Stromal cell of bone marrow (primary cell): ENCODE results near the gene CEP44.
"Not testable (repeated sequence)": the region's sequence is repeated elsewhere in the genome, so short reads cannot be mapped to it uniquely, and the experiment has no call there.

Experiments
- DNase-seq: peaks from one replicate; pipeline ENCODE4 v3.0.0-alpha.2; 2012; ENCODE audit warnings: low read depth

The CEP44 gene

DNA sequence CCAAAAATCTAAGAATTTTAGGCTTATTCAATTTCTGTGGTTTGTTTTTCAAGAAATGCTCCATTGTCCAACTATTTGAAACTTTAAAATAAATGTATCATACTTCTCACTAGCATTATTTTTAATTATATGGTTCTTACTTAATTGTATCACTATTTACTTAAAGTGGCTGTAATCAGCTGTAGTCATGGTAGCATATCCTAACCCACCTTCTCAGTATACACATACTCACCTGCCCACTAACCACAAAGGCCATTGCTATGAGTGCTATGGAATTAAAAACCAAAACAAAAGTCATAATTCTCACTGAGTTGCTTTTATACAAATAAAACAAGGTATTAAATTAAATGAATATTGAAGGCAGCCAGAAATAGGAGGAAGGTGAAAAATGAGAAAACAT, 5.2 kb upstream of the CEP44 start:
- no peak for DNase-seq

- no peak for DNase-seq
These were observed 4.1 kb upstream of the CEP44 start for GRCh38 chr4:174279433-174280155.

DNA sequence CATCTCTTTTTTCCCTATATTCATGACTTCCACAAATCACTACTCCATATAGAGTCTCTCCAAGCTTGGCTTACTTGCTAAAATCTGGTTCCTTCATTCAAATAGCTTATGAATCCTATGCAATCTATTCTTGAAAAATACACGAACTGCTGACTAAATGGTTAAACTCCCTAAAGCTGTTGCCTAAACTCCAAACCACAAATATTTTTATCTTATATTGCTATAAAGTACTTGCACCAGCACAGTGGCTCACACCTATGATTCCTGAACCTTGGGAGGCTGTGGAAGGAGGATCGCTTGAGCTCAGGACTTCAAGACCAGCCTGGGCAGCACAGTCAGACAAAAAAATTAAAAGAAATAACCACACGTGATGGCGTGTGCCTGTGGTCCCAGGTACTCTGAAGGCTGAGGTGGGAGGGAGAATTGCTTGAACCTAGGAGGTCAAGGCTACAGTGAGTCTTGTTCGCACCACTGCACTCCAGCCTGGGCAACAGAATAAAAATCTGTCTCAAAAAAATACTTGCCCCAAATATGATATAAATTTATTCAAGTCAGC, 2.5 kb upstream of the CEP44 start:
- DNase-seq: no peak

DNA sequence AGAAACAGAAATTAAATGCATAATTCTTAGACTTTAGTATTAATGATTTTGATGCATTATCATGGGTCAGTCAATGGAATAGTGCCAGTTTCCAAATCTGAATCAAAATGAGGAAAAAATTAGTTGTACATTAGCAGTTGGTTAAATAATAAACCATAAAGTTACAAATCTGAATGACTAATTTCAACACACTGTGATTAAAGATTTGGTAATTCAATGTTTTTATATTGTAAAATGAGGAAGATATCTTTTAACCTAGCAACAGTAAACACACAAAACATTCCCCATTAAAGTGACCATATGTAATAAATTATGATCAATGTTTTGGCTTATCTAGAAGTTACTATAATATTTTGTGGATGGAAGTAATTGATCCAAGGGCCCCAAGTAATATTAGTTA, 1.8 kb upstream of the CEP44 start:
- no peak for DNase-seq

DNA sequence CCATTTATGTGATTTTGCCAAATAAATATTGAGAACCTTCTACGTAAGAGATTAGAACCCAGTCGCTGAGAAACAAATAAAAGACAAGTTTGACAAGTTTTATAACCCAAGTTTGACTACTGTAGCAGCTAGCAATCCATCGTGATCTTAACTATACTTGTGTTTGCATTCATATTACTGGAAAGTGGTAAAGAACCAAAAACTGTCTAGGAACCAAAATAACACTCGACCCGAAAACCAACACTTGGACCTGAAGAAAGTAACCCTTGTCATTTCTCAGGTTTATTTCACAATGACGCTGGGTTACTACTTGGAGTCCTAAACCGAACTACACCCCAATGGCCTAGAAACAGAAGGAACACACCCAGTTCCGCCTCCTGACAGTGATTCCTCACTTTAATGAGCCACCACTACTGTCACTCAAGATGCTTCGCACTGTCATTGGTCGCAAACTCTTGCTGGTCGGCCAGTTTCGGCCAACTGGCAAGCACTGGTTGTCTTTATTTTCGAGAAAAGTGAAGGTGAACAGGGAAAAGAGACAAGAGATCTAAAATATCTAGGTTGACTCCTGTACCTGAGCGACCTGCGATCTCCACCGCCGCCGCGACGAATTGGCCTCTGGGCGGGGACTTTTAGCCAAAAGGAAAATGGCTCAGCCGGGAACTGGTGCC, 740 bp upstream of the CEP44 start:
- peak; percentile 95 for DNase-seq

DNA sequence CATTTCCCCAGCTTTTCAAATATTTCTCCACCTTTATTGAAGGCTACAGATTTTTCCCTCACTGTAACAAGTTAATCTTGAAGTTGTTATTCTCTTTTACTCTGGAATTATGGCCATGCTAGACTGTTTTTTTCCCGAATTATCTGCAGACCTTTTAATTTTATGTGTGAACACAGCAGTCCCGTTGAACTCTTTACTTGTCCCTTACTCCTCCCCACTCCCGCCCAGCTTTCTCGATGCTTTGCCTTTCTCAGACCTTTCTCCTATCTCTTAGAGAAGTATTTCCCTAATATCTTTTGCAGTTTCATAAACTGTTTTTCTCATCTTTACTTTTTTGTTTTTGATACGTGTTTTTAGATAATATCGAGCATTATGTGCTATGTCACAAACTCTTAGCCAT, 776 bp downstream of the CEP44 start:
- no peak for DNase-seq

GRCh38 chr4:174286870-174287269, 3.2 kb downstream of the CEP44 start:
- no peak for DNase-seq

DNA sequence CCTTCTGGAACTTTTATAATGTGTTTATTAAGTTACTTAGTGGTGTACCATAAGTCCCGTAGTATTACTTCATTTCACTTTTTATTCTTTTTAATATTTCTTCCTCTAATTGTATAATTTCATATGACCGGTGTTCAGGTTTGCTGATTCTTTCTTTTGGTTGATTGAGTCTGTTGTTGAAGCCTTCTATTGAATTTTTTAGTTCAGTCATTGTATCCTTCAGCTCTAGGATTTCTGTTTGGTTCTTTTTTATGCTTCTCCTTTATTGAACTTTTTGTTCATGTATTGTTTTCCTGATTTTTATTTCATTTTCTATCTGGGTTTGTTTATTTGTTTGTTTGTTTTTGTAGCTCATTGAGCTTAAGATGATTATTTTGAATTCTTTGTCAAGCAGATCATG, 8.8 kb downstream of the CEP44 start:
- no peak for DNase-seq

GRCh38 chr4:174294641-174295040, 10.9 kb downstream of the CEP44 start:
- DNase-seq: not testable (repeated sequence)

GRCh38 chr4:174295142-174295541, 11.4 kb downstream of the CEP44 start:
- not testable (repeated sequence) for DNase-seq

DNA sequence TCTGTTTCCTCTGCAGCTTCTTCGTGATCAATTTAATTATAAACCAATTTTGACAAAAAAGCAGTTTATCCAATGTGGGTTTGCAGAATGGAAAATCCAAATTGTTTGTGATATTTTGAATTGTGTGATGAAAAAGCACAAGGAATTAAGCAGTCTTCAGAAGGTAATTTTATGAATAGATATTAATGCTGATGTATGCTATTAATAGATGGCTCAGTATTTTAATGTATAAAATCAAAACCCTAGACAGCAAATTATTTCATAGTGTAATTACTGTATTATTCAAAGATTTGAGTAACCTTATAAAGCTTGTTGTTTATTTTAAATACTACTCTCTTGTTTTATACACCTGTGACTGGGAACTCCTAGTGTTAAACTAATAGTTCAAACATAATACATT, 20.0 kb downstream of the CEP44 start:
- DNase-seq: no peak

DNA sequence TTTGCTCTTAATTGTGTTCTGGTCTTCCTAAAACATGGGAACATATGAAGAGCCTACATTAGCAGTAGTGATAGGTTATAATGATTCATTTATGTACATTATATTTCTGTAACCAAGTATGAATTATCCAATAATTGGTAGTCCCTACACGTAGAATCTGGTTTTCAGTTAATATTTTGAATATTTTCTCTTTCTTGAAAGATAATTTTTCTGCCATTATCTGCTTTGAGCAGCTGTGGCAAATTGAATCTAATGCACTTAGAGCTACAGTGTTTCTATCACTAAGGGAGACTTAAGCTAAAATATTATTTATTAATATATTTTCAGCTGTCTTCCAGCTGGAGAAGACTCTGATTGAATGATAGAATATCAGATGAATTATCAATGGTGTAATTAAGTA, 21.0 kb downstream of the CEP44 start:
- DNase-seq: no peak

DNA sequence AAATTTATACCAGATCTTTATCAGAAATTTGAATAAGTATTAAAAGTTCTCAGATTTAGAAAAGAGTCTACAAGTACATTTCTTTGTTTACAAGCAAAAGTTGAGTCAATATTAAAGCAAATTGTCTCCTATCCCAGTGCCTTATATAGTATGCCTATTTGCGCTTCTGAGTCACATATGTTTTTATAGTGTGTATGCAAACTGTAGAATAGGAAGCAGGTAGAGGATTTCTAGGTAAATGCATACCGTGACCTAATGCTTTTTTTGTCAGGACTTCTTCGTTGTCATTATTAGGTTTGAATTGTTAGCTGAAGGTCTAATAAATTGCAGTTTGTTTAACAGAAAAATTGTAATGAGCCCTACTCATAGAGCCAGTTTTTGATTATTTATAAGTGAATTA, 22.2 kb downstream of the CEP44 start:
- no peak for DNase-seq

DNA sequence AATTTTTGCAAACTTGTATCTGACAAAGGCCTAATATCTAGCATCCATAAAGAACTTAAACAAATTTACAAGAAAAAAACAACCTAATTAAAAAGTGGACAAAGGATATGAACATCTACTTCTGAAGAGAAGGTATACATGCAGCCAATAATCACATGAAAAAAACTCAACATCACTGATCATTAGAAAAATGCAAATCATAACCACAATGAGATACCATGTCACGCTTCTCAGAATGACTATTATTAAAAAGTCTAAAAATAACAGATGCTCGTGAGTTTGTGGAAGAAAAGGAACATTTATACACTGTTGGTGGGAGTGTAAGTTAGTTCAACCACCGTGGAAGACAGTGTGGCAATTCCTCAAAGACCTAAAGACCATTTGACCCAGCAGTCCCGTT, 24.0 kb downstream of the CEP44 start:
- no peak for DNase-seq

DNA sequence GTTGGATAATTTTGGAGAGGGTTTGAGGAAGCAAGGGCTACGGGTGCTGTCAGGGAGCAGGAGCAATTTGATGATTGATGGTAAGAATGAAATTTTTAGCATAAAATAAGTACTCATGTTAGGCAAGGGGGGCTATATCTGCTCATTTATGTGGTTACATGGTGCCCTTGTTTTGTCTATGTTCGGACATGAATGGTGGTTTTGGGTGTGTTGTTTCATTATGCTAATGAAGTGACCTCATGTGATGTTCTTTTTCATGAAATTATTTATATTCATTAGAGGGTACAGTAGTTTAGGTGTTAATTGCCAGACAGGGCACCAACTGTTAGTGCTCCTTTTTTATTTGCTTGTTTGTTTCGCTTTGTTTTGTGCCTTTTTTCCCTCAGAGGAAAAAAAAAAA, 29.3 kb downstream of the CEP44 start:
- DNase-seq: no peak

GRCh38 chr4:174314274-174314673, 30.6 kb downstream of the CEP44 start:
- no peak for DNase-seq

DNA sequence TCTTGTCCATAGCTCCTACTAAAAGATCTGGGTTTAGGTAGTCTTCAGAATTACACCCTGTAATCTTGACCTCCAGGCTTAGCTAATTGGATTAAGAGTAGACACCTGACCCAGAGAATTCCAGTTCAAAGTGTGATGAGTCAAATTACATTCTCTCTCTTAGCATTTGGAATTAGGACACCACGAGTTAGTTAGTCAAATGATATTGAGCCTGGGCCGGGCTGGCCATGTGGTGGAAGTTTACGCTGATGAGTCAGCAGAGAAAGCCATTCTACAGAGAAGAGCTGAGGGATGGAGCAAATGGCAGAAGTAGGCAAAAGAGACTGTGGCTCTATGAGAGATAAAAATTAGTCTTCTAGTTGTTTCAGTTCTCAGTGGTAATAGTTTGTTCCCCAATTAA, 31.1 kb downstream of the CEP44 start:
- DNase-seq: no peak

DNA sequence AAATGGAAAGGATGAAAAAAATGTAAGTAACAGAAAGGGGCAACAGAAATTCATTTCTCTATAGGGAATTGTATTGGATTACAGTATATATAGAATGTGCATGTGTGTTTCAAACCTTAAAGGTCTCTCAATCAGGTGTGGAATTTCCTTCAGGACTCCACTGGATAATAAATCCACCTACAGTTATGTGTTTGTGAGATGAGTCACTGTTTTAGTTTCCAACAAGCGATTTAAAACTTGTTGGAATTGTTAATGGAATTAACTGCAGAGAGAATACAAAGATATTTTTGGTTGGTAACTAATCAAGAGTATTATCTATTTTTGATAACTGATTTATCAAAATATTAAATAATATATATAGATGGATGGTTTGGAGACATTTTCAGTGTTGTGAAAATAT, 32.8 kb downstream of the CEP44 start:
- DNase-seq: no peak

DNA sequence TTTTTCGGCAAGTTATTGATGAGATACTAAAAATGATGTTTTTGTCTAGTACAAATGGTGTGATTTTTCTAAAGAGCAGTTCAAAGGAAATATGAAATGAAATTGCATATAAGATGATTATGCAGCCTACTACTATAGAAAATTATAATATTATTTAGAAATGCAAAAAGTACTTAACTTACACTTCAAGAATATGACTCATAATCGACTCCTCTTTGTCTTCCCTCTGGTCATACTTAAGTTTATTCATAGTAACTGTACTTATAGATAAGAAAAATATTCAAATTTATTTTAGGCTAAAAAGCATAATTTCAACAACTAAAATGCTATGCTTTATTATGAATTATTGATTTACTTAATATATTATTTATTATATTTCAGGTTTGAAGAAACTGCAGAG, 33.2 kb downstream of the CEP44 start:
- no peak for DNase-seq

DNA sequence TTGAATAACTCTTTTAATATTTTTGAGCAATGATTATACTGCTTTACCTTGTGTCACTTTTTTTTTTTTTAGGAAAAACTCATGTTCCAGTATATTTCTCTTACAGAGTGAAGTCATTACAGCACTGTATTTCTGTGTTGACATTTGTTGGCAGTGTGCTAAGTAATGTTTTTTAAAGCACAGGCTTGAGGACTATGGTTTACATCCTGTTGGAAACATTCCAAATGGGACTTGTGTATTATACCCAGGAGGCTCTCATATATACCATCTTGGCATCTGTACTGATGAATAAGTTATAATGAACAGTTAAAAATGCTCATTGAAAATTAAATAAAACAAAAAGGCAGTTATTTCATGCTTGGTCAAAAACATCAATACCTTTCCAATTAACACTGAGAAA, 33.8 kb downstream of the CEP44 start:
- DNase-seq: no peak

DNA sequence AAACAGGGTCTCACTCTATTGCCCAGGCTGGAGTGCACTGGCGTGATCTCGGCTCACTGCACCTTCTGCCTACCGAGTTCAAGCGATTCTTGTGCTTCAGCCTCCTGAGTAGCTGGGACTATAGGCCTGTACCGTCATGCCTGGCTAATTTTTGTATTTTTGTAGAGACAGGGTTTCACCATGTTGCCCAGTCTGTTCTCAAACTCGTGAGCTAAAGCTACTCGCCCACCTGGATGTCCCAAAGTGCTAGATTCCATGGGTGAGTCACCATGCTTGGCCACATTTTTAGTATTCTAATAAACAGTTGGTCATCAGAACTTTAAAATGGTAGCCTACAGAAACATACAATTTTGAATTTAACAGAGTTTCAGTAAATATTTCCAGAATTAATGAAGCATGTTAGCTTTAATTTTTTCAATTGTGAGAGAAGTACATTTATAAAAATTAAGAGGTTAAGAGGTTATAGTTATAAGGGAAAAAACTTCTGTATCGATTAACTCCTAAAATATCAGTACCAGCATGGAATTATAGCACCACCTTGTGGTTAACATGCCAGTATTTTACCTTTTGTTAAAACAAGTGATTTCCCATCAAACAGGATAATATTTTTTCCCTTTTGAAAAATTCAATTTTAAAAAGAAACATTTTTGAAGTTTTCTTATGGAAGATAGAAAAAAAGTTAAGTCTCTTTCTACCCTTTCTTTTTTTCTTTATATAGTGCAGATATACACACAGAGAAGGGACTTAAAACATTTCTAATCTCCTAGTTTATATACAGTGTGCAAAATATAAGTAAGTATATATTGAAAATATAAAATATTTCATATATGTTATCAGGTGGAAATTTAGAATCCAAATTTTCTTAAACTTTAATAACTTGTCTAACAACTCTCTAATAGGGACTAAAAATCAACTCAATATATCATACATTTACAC, 35.4 kb downstream of the CEP44 start:
- DNase-seq: no peak

DNA sequence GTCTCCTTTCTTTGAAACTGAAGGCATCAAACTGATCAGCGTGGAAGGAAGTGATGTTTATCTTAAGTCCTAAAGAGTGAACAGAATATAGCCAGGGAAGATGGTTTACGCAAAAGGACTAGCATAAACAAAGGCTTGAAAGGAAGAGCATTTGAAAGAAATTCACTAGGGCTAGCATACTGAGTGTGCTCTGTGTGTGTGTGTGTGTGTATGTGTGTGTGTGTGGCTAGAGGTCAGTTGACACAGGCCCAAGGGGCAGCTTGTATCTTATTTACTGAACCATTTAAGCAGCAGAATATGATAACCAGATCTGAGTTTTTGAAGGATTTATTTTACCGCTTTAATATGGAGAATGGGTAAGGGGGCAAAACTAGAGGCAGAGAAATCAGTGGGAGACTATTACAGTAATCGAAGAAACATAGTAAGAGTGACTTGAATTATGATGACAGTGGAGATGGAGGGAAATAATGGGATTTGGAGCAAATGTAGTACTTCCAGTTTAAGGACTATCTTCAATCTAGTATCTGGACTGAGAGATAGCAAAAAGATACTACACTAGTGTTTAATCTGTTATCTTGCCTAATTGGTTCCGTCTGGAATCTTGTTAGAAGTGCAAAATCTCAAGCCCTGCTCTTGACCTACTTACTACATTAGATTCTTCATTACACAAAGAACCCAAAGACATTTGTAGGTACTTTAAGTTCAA, 36.9 kb downstream of the CEP44 start:
- DNase-seq: no peak
